K562 (cell line): ENCODE data around the gene BARX2. TPM values are rescaled to one million over a fixed set of nuclear protein-coding genes. Genes with fewer than 3 reads are reported as not detected.

ENCODE experiments used
- ATAC-seq: fragments of 200-7000 bp; cut with Tn5 transposase; 3 replicates; pipeline ENCODE4 v1.9.1; 2020; ENCODE audit warnings: moderate library complexity
- BruUV-seq: library from RNA; stranded (reverse); fragments of 400-500 nt; replicated peaks from 2 replicates; lab custom pipeline; 2021; lab: Mats Ljungman, UMichigan
- CTCF ChIA-PET: fragments of 300-600 bp; formaldehyde crosslinking; extraction: SDS; loops from one replicate; lab custom pipeline; 2021; ENCODE audit warnings: low intra/inter-chr PET ratio; lab: Yijun Ruan, JAX
- POLR2A ChIA-PET: fragments of 300-600, 350-650 bp; sonication (Branson Sonifier 250); formaldehyde crosslinking; extraction: SDS; loops from one replicate; lab custom pipeline; 2021; ENCODE audit warnings: antibody characterized with exemption, inconsistent platforms; lab: Yijun Ruan, JAX
- DNase-seq, 4 experiments: peaks; one replicate each; pipeline versions ENCODE4 v3.0.0 to v3.0.0-alpha.2; 2011 to 2018; ENCODE audit warnings: low spot score in 3 of 4, mixed read lengths in 3 of 4; ENCODE audit errors: extremely low read depth in 1 of 4
- FAIRE-seq: peaks from 2 replicates; lab custom pipeline; 2011; peaks lifted over from hg19 to GRCh38; lab: Jason Lieb, UNC
- H2AFZ ChIP-seq: 2 replicates; pipeline ENCODE4 v1.6.0; 2011; ENCODE audit warnings: low read depth, low read length, control low read depth, inconsistent platforms
- H3K27ac ChIP-seq: fragments of 200-600 bp; 3 replicates; pipeline ENCODE4 v1.8.0; 2011; ENCODE audit warnings: low read depth, mild to moderate bottlenecking, control low read depth, inconsistent platforms, low read length, moderate library complexity, mixed read lengths; ENCODE audit errors: extremely low read depth
- H3K27me3 ChIP-seq, 2 experiments: fragments of 300-600 bp in 1 of 2; 2 replicates in 1 of 2; 3 replicates in 1 of 2; pipeline versions ENCODE4 v1.6.0 to v1.8.0; 2011; ENCODE audit warnings: inconsistent platforms in 2 of 2, low read length in 2 of 2, mild to moderate bottlenecking in 1 of 2, mixed read lengths in 1 of 2, moderate library complexity in 1 of 2; ENCODE audit not compliant: control insufficient read depth in 2 of 2, insufficient read depth in 2 of 2
- H3K36me3 ChIP-seq: fragments of 300-600 bp; 3 replicates; pipeline ENCODE4 v1.8.0; 2011; ENCODE audit warnings: mild to moderate bottlenecking, low read length, inconsistent platforms; ENCODE audit not compliant: control insufficient read depth, insufficient read depth
- H3K4me1 ChIP-seq, 2 experiments: fragments of 200-600 bp in 1 of 2; replicated peaks in 1 of 2; 2 replicates in 1 of 2; 3 replicates in 1 of 2; pipeline versions ENCODE4 v1.5.1 to v1.8.0; 2011; ENCODE audit warnings: inconsistent platforms in 2 of 2, low read length in 2 of 2, mild to moderate bottlenecking in 1 of 2, mixed read lengths in 1 of 2, moderate library complexity in 1 of 2; ENCODE audit not compliant: control insufficient read depth in 2 of 2, insufficient read depth in 2 of 2
- H3K4me2 ChIP-seq: 2 replicates; pipeline ENCODE4 v1.6.1; 2011; ENCODE audit warnings: low read length, control low read depth, inconsistent platforms, mixed read lengths; ENCODE audit not compliant: insufficient read depth
- H3K4me3 ChIP-seq: fragments of 200-600 bp; sonication (generic), shearing (Covaris generic); 2 replicates; pipeline ENCODE4 v1.5.1; 2016; ENCODE audit warnings: control low read depth, inconsistent platforms
- H3K79me2 ChIP-seq: fragments of 200-600 bp; 3 replicates; pipeline ENCODE4 v1.8.0; 2011; ENCODE audit warnings: low read length, inconsistent platforms; ENCODE audit not compliant: control insufficient read depth, insufficient read depth
- H3K9ac ChIP-seq, 2 experiments: 2 replicates each; pipeline versions ENCODE4 v1.6.0 to v1.6.1; 2011; ENCODE audit warnings: low read depth in 2 of 2, low read length in 2 of 2, control low read depth in 1 of 2, inconsistent platforms in 1 of 2, mild to moderate bottlenecking in 1 of 2, mixed read lengths in 1 of 2; ENCODE audit not compliant: insufficient read depth in 1 of 2
- H3K9me1 ChIP-seq: one replicate; pipeline ENCODE4 v1.6.0; 2011; ENCODE audit warnings: inconsistent platforms, mild to moderate bottlenecking, low read length, moderate library complexity; ENCODE audit not compliant: control insufficient read depth, insufficient read depth
- H3K9me3 ChIP-seq: replicated peaks from 2 replicates; pipeline ENCODE4 v1.5.1; 2011; ENCODE audit warnings: low read depth, low read length, inconsistent platforms; ENCODE audit not compliant: control insufficient read depth, insufficient read depth
- H4K20me1 ChIP-seq: replicated peaks from 2 replicates; pipeline ENCODE4 v1.6.1; 2011; ENCODE audit warnings: low read length, inconsistent platforms, mixed read lengths; ENCODE audit not compliant: control insufficient read depth, insufficient read depth
- ARID2 ChIP-seq: fragments of 450-650 bp; IDR thresholded peaks from 2 replicates; pipeline ENCODE4 v1.6.1; 2017; ENCODE audit warnings: antibody characterized with exemption, mild to moderate bottlenecking
- ARID4B ChIP-seq: sonication (generic); formaldehyde crosslinking; IDR thresholded peaks from 2 replicates; pipeline ENCODE4 v1.8.0; 2022; ENCODE audit warnings: mild to moderate bottlenecking, missing genetic modification reagents
- CXXC5 ChIP-seq: fragments of 250-450 bp; sonication (Bioruptor Pico); IDR thresholded peaks from 2 replicates; pipeline ENCODE4 v1.8.0; 2022; ENCODE audit warnings: inconsistent platforms, mild to moderate bottlenecking, moderate library complexity
- FOSL1 ChIP-seq: fragments of 200-800 bp; sonication (Bioruptor generic); conservative IDR thresholded peaks from 2 replicates; pipeline ENCODE4 v1.6.1; 2016; ENCODE audit warnings: missing genetic modification characterization, missing compliant biosample characterization
- KDM1A ChIP-seq, 2 experiments: fragments of 450-650 bp; IDR thresholded peaks; 2 replicates each; pipeline ENCODE4 v1.6.1; 2016; ENCODE audit warnings: mild to moderate bottlenecking in 2 of 2
- KLF10 ChIP-seq: fragments of 250-450 bp; sonication (Bioruptor Pico); IDR thresholded peaks from 2 replicates; pipeline ENCODE4 v1.6.1; 2021; ENCODE audit warnings: matching md5 sums
- MEF2A ChIP-seq: IDR thresholded peaks from 2 replicates; pipeline ENCODE4 v1.6.1; 2011; ENCODE audit warnings: low read depth, mild to moderate bottlenecking, low read length, moderate library complexity; ENCODE audit not compliant: control insufficient read depth
- ZNF445 ChIP-seq: fragments of 250-450 bp; sonication (Bioruptor Pico); IDR thresholded peaks from 2 replicates; pipeline ENCODE4 v1.4.0; 2020; ENCODE audit warnings: low read depth, mild to moderate bottlenecking, moderate library complexity
- WGBS: fragments of 100-300 bp; shearing (Covaris generic); methylation state at CpG from one replicate; pipeline ENCODE4 v1.1.6; 2016; ENCODE audit warnings: low coverage, mixed read lengths; ENCODE audit not compliant: insufficient coverage; ENCODE audit errors: missing lambda C conversion rate; 5-methylcytosine and 5-hydroxymethylcytosine counted together
- in situ Hi-C: fragments of 300-500 bp; cut with MboI; formaldehyde crosslinking; loops from 4 replicates; pipeline ENCODE4 v1.15.0; 2018; ENCODE audit warnings: inconsistent platforms, mixed read lengths
- intact Hi-C: fragments of 100-400 bp; cut with micrococcal nuclease; formaldehyde crosslinking; loops from 2 replicates; pipeline ENCODE4 v1.14.2; 2022
- polyA plus RNA-seq, 8 experiments: library from polyadenylated mRNA; depleted of rRNA in 4 of 8; stranded (reverse) in 5 of 8; unstranded in 3 of 8; fragments of >200 nt; fragmentation: Nextera tagmentation in 2 of 8; fragmentation: Illumina TruSeq in 1 of 8; extraction: Ambion mirVana in 2 of 8; extraction: Trizol in 1 of 8; gene quantifications; 2 replicates each; pipeline versions ENCODE4 v1.2.1 to v1.2.3, GENCODE V29; 2011 to 2014; ENCODE audit warnings: inconsistent platforms in 1 of 8, missing spikeins in 1 of 8
- total RNA-seq, 7 experiments: library from RNA; depleted of rRNA in 6 of 7; stranded (reverse); fragments of >200 nt in 6 of 7; fragmentation: Illumina TruSeq in 2 of 7; extraction: Trizol in 2 of 7; gene quantifications; 2 replicates each; pipeline versions ENCODE4 v1.2.1 to v1.2.3, GENCODE V29; 2011 to 2021; ENCODE audit warnings: low replicate concordance in 1 of 7

Gene BARX2
- total and polyA plus RNA-seq, 9 of the 15 experiments (the other 6 are each of a cell fraction or from before 2014, with no cell fraction given), result not detected

GRCh38 chr11:129418039-129418438, 42.4 kb downstream of the BARX2 start:
- Histone ChIP-seq H3K4me1 (no peaks in the 10 kb centered on the region; a peak in 1 of 5 replicates), H3K79me2 (no peaks in the 10 kb centered on the region), H3K9me3 (no peaks in the 10 kb centered on the region), H3K9me1 (no peaks in the 10 kb centered on the region), H3K27me3 (no peaks in the 10 kb centered on the region), H4K20me1 (no peaks in the 10 kb centered on the region), H3K4me3 (no peak overlapping the region)
- FAIRE-seq (no peak), DNase-seq (no peak), ATAC-seq (no peak)
- in situ Hi-C loops, result no loop called here
- POLR2A ChIA-PET, result no interaction called here
- TF ChIP-seq MEF2A (no peak), KDM1A (IDR thresholded peaks at IDR 0.05) (no peak), FOSL1 (tag) (no peak), ARID4B (CRISPR knock-in tag) (no peak), ZNF445 (CRISPR knock-in tag) (no peak), ARID2 (no peak), CXXC5 (CRISPR knock-in tag) (no peak), KLF10 (CRISPR knock-in tag) (no peak)
- TF ChIP-seq, all 486 proteins: peak for 0
- no peaks in the 10 kb centered on the region for H3K36me3 ChIP-seq
- H3K9ac ChIP-seq, result no peak overlapping the region
- no peak overlapping the region for H3K4me2 ChIP-seq
- no TSS peak for BruUV-seq
- intact Hi-C loops, result no loop called here
- WGBS, result 0% methylated on average over 4 of the region's 4 CpGs
- no peak overlapping the region for H2AFZ ChIP-seq
- CTCF ChIA-PET, result no interaction called here
- no peak overlapping the region for H3K27ac ChIP-seq
